GM19025 (cell line): ENCODE data around the gene SLC25A47.
"Not testable (repeated sequence)": the region's sequence is repeated elsewhere in the genome, so short reads cannot be mapped to it uniquely, and the experiment has no call there.

ENCODE experiments used
- ATAC-seq: cut with Tn5 transposase; IDR thresholded peaks from one replicate; pipeline ENCODE4 v1.9.1; 2021; ENCODE audit warnings: mild to moderate bottlenecking, low read depth, moderate library complexity; ENCODE audit not compliant: unreplicated experiment

The SLC25A47 gene, protein sequence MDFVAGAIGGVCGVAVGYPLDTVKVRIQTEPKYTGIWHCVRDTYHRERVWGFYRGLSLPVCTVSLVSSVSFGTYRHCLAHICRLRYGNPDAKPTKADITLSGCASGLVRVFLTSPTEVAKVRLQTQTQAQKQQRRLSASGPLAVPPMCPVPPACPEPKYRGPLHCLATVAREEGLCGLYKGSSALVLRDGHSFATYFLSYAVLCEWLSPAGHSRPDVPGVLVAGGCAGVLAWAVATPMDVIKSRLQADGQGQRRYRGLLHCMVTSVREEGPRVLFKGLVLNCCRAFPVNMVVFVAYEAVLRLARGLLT

GRCh38 chr14:100323121-100323941 lies at the start of gene SLC25A47:
Gene SLC25A47, plus strand, starts transcription at chr14:100323339. Its CDS starts 76 bp downstream, at chr14:100323415.
- ATAC-seq, result no peak

DNA sequence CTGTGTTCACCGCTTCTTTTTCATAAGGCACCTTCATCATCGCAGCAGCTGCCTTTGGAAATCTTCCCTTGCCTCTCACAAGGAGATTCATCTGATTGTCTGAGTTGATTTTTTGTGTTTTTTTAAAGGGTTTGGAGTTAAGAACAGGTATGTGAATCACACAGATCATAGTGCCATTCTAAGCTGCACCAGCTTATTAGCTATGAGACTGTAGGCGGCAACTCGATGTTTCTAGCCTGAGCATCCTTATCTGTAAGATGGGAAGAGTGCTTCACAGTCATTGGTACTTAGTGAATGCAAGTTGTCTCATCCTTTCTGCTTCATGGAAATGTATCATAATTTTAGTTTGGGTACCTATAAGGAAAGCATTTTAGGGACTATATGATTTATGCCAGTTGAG lies 48.9 kb upstream of the SLC25A47 start:
- no peak for ATAC-seq

- ATAC-seq, result no peak
Measured at GRCh38 chr14:100275214-100275613, 47.9 kb upstream of the SLC25A47 start.

- no peak for ATAC-seq
Measured at GRCh38 chr14:100278702-100279101, 44.4 kb upstream of the SLC25A47 start.

- ATAC-seq, result no peak
Measured at GRCh38 chr14:100279133-100279532, 44.0 kb upstream of the SLC25A47 start.

- ATAC-seq, result no peak
Measured at GRCh38 chr14:100279563-100279962, 43.6 kb upstream of the SLC25A47 start.

- ATAC-seq, result no peak
Measured at GRCh38 chr14:100281286-100282082, 41.7 kb upstream of the SLC25A47 start.

DNA sequence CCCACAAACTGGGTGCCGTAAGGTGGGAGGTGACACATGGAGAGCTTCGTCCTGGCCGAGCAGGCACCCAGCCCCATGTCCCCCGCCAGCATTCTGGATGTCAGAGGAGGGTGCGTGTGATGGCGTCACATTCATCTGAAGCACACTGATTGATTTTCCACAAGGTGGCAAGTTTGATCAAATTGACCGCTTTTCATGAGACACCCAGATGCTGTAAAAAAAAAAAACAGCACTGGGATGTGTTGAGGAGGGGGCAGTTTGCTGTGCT lies 41.1 kb upstream of the SLC25A47 start:
- ATAC-seq, result no peak

- no peak for ATAC-seq
Measured at GRCh38 chr14:100282766-100283419, 40.2 kb upstream of the SLC25A47 start.

- ATAC-seq, result not testable (repeated sequence)
Measured at GRCh38 chr14:100283436-100283835, 39.7 kb upstream of the SLC25A47 start.

GRCh38 chr14:100283984-100284881 lies 38.9 kb upstream of the SLC25A47 start:
- ATAC-seq, result no peak

DNA sequence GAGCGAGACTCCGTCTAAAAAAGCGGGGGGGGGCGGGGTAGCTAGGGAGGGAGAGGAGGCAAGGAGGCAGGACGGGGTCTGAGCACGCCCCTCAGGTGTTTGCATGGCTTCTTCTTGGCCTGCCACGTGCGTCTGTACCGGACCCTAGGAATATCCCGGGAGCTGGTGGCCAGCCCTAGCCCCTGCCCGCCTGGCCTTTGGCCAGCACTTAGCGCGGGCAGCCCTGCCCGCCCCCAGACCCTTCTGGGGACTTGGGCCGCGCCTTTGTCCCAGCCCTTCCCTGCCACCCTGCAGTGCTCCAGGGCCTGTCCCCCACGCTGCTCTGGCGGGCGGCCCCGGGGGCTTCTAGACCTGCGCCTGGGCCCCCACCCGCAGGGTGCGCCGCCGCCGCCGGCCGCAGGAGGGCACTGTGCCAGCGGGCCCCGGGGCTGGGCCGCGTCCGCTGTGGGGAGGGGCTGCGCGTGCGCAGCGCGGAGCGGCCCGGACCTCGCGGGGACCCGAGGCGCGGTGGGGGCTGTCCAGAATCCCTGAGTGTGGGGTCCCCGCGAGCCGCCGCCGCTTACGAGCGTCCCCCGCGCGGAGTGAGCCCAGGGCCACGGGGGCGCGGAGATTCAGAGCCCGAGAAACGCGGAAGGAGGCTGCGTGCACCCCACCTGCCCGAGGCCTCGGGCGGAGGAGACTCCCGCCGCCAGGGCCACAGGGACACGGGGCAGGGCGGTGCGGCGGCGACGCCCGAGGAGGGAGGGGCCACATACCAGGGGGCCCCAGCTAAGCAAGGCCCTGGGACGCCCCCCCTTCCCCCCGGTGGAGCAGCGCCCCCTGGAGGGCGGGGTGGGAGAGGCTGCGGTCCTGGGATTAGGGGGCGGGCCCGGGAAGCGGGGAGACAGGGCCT lies 37.9 kb upstream of the SLC25A47 start:
- ATAC-seq, result peak; percentile 90

- no peak for ATAC-seq
Measured at GRCh38 chr14:100285913-100286400, 37.2 kb upstream of the SLC25A47 start.

DNA sequence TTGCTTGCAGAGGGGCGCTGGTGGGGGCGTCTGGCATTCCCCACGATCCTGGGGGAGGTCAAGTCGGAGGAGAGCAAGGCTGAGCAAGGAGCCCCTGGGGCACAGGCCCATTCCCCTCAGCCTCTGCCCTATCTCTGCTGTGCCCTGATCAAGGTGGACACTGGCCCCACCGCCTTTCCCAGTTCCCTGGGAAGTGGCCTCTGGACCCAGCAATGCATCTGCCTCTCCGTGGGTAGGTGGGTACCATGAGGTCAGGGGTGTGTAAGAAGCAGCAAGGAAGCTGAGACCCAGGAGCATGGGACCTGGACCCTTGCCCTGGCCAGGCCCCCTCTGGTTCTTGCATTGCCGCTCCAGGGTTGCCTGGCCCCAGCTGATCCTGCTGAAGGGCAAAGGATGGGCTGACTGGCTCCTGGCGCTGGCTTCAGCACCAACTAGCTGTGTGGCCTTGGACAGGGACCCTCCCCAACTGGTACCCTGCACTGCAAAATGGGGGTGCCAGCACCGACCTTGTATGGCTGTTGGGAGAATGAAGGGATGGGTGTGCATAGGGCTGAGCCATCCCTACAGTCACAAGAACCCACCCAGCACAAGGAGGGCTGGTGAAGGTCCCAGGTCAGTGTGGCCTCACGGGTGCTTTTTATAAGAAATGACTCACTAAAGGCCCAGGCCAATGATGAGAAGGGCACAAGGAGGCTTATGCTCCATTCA lies 36.5 kb upstream of the SLC25A47 start:
- ATAC-seq, result no peak

- no peak for ATAC-seq
Measured at GRCh38 chr14:100287202-100287997, 35.7 kb upstream of the SLC25A47 start.

- ATAC-seq, result not testable (repeated sequence)
Measured at GRCh38 chr14:100287998-100288295, 35.2 kb upstream of the SLC25A47 start.
